GM23248 (cell line): Measurements from ENCODE around the gene SHD. TPM values are rescaled to one million over a fixed set of nuclear protein-coding genes. Genes with fewer than 3 reads are reported as not detected.

ENCODE experiments used
- DNase-seq: peaks from one replicate; pipeline ENCODE4 v3.0.0-alpha.2; 2015
- H2AFZ ChIP-seq: fragments of 200-600 bp; sonication (generic); 2 replicates; pipeline ENCODE4 v1.6.1; 2016; ENCODE audit warnings: antibody characterized with exemption
- H3F3A ChIP-seq: fragments of 200-600 bp; sonication (generic); 2 replicates; pipeline ENCODE4 v1.6.1; 2016; ENCODE audit warnings: mild to moderate bottlenecking, antibody characterized with exemption, mixed run types; ENCODE audit not compliant: insufficient read depth
- H3K27ac ChIP-seq: fragments of 200-600 bp; sonication (generic); 2 replicates; pipeline ENCODE4 v1.5.1; 2016; ENCODE audit warnings: mild to moderate bottlenecking
- H3K27me3 ChIP-seq: fragments of 200-600 bp; sonication (generic); replicated peaks from 2 replicates; pipeline ENCODE4 v1.6.1; 2016; ENCODE audit warnings: mild to moderate bottlenecking; ENCODE audit not compliant: insufficient read depth
- H3K36me3 ChIP-seq: fragments of 200-600 bp; sonication (generic); 2 replicates; pipeline ENCODE4 v1.6.1; 2016; ENCODE audit warnings: low read depth, mild to moderate bottlenecking
- H3K4me1 ChIP-seq: fragments of 200-600 bp; sonication (generic); 2 replicates; pipeline ENCODE4 v1.6.1; 2016; ENCODE audit warnings: mild to moderate bottlenecking; ENCODE audit not compliant: insufficient read depth
- H3K4me2 ChIP-seq: fragments of 200-600 bp; sonication (generic); one replicate; pipeline ENCODE4 v1.6.1; 2016; ENCODE audit warnings: mild to moderate bottlenecking; ENCODE audit not compliant: unreplicated experiment
- H3K4me3 ChIP-seq: fragments of 200-600 bp; sonication (generic); 2 replicates; pipeline ENCODE4 v1.5.1; 2016; ENCODE audit warnings: mild to moderate bottlenecking
- H3K79me2 ChIP-seq: fragments of 200-600 bp; sonication (generic); 2 replicates; pipeline ENCODE4 v1.6.1; 2016; ENCODE audit warnings: mild to moderate bottlenecking; ENCODE audit not compliant: insufficient read depth
- H3K9ac ChIP-seq: fragments of 200-600 bp; sonication (generic); 2 replicates; pipeline ENCODE4 v1.6.1; 2016; ENCODE audit warnings: mild to moderate bottlenecking
- H3K9me2 ChIP-seq: fragments of 200-600 bp; sonication (generic); 2 replicates; pipeline ENCODE4 v1.6.1; 2016; ENCODE audit warnings: mixed run types, mild to moderate bottlenecking, moderate library complexity; ENCODE audit not compliant: insufficient read depth
- H3K9me3 ChIP-seq: fragments of 200-600 bp; sonication (generic); one replicate; pipeline ENCODE4 v1.6.1; 2017; ENCODE audit warnings: low read depth
- H4K20me1 ChIP-seq: fragments of 200-600 bp; sonication (generic); 2 replicates; pipeline ENCODE4 v1.6.0; 2016; ENCODE audit not compliant: insufficient read depth
- EZH2 ChIP-seq: fragments of 200-600 bp; sonication (generic); IDR thresholded peaks from 2 replicates; pipeline ENCODE4 v1.6.1; 2018; ENCODE audit warnings: antibody characterized with exemption, mild to moderate bottlenecking; ENCODE audit not compliant: insufficient read depth, poor library complexity, severe bottlenecking
- EZH2phosphoT487 ChIP-seq: fragments of 200-600 bp; sonication (generic); IDR thresholded peaks from 2 replicates; pipeline ENCODE4 v1.6.1; 2018; ENCODE audit warnings: antibody characterized with exemption, moderate library complexity, mild to moderate bottlenecking, low read depth; ENCODE audit not compliant: insufficient read depth
- WGBS, 2 experiments: methylation state at CpG; one replicate each; pipeline ENCODE4 v1.1.6; 2015 to 2017; ENCODE audit warnings: low lambda C conversion rate in 2 of 2, low coverage in 1 of 2; ENCODE audit errors: missing lambda C conversion rate in 2 of 2; 5-methylcytosine and 5-hydroxymethylcytosine counted together
- in situ Hi-C: fragments of 300-500 bp; cut with MboI; formaldehyde crosslinking; loops from 2 replicates; pipeline ENCODE4 v1.15.0; 2020
- polyA plus RNA-seq: library from polyadenylated mRNA; unstranded; fragments of >200 nt; fragmentation: Nextera tagmentation; extraction: Ambion mirVana; gene quantifications from 2 replicates; pipeline ENCODE4 v1.2.1, GENCODE V29; 2016
- total RNA-seq: library from RNA; depleted of rRNA; stranded (reverse); fragments of >200 nt; shearing (Covaris generic); gene quantifications from 2 replicates; pipeline ENCODE4 v1.2.3, GENCODE V29; 2014

The SHD gene
- total and polyA plus RNA-seq, 2 experiments from 2014 or later, result not detected

GRCh38 chr19:4322942-4323665 is 44.0 kb downstream of the SHD start:
- Histone ChIP-seq H3K4me2 (no peak overlapping the region), H3K4me1 (no peaks in the 10 kb centered on the region), H3K9me3 (no peaks in the 10 kb centered on the region), H3K9ac (no peak overlapping the region), H3K36me3 (no peaks in the 10 kb centered on the region), H2AFZ (no peak overlapping the region), H3K9me2 (no peaks in the 10 kb centered on the region), H3K27me3 (0 out of 2 replicates have a peak, but pooled peaks cover 5% of the 10 kb centered on the region), H3K79me2 (no peaks in the 10 kb centered on the region), H4K20me1 (no peaks in the 10 kb centered on the region), H3F3A (no peaks in the 10 kb centered on the region), H3K27ac (no peak overlapping the region), H3K4me3 (no peak overlapping the region)
- DNase-seq, result no peak
- in situ Hi-C loops, result no loop called here
- WGBS, 2 experiments, result 89% methylated on average over 31 to 37 of the region's 37 CpGs
- no peak for TF ChIP-seq EZH2
- TF ChIP-seq EZH2phosphoT487, result no peak

GRCh38 chr19:4323692-4324091 is 44.6 kb downstream of the SHD start:
- 87 to 89% methylated on average over 9 of the region's 9 CpGs for WGBS, 2 experiments
- H3K36me3 ChIP-seq, result no peaks in the 10 kb centered on the region

GRCh38 chr19:4324228-4324627 is 45.2 kb downstream of the SHD start:
- H3K4me2 ChIP-seq, result no peak overlapping the region
- H4K20me1 ChIP-seq, result no peaks in the 10 kb centered on the region
- in situ Hi-C loops, result no loop called here

More at GRCh38 chr19:4323692-4324091, 44.6 kb downstream of the SHD start:
- Histone ChIP-seq H3K4me3 (no peak overlapping the region), H3K4me1 (no peaks in the 10 kb centered on the region), H3K9me3 (no peaks in the 10 kb centered on the region), H3F3A (no peaks in the 10 kb centered on the region), H3K4me2 (no peak overlapping the region), H3K27me3 (0 out of 2 replicates have a peak, but pooled peaks cover 5% of the 10 kb centered on the region), H3K27ac (no peak overlapping the region), H2AFZ (no peak overlapping the region), H3K9me2 (no peaks in the 10 kb centered on the region), H3K79me2 (no peaks in the 10 kb centered on the region), H4K20me1 (no peaks in the 10 kb centered on the region), H3K9ac (no peak overlapping the region)
- in situ Hi-C loops, result no loop called here
- DNase-seq, result no peak
- TF ChIP-seq EZH2phosphoT487, result no peak
- TF ChIP-seq EZH2, result no peak

GRCh38 chr19:4326215-4326836 is 47.3 kb downstream of the SHD start:
- 49 to 59% methylated on average over 11 to 13 of the region's 13 CpGs for WGBS, 2 experiments
- Histone ChIP-seq H2AFZ (no peak overlapping the region; the same call in 1 of the 2 replicates), H3K9ac (no peak overlapping the region), H3K4me1 (no peaks in the 10 kb centered on the region), H3K9me2 (no peaks in the 10 kb centered on the region), H3K27ac (no peak overlapping the region), H3K9me3 (no peaks in the 10 kb centered on the region), H4K20me1 (no peaks in the 10 kb centered on the region), H3F3A (no peaks in the 10 kb centered on the region), H3K27me3 (0 out of 2 replicates have a peak, but pooled peaks cover 5% of the 10 kb centered on the region), H3K79me2 (no peaks in the 10 kb centered on the region), H3K4me2 (no peak overlapping the region), H3K36me3 (no peaks in the 10 kb centered on the region), H3K4me3 (no peak overlapping the region)
- no peak for DNase-seq
- in situ Hi-C loops, result no loop called here
- TF ChIP-seq EZH2phosphoT487 (no peak), EZH2 (no peak)

More at GRCh38 chr19:4324228-4324627, 45.2 kb downstream of the SHD start:
- Histone ChIP-seq H3K9me2 (no peaks in the 10 kb centered on the region), H3K27ac (no peak overlapping the region), H3K27me3 (0 out of 2 replicates have a peak, but pooled peaks cover 5% of the 10 kb centered on the region), H3K79me2 (no peaks in the 10 kb centered on the region), H3K36me3 (no peaks in the 10 kb centered on the region), H3K4me3 (no peak overlapping the region), H3K4me1 (no peaks in the 10 kb centered on the region), H3K9me3 (no peaks in the 10 kb centered on the region), H2AFZ (no peak overlapping the region), H3K9ac (no peak overlapping the region), H3F3A (no peaks in the 10 kb centered on the region)
- WGBS, 2 experiments, result 77 to 83% methylated on average over 11 to 12 of the region's 12 CpGs
- no peak for TF ChIP-seq EZH2
- TF ChIP-seq EZH2phosphoT487, result no peak
- no peak for DNase-seq
